HepG2 (cell line): ENCODE measurements around the gene IFT122. TPM values are rescaled to one million over a fixed set of nuclear protein-coding genes. Genes with fewer than 3 reads are reported as not detected.
"Not testable (repeated sequence)": the region's sequence is repeated elsewhere in the genome, so short reads cannot be mapped to it uniquely, and the experiment has no call there.

ENCODE experiments used
- ATAC-seq: fragments of 200-7000 bp; cut with Tn5 transposase; 3 replicates; pipeline ENCODE4 v1.9.1; 2020; ENCODE audit warnings: mild to moderate bottlenecking, moderate library complexity
- BruUV-seq: library from RNA; stranded (reverse); fragments of 400-500 nt; replicated peaks from 2 replicates; lab custom pipeline; 2021; lab: Mats Ljungman, UMichigan
- CTCF ChIA-PET: fragments of 300-600 bp; formaldehyde crosslinking; extraction: SDS; loops from one replicate; lab custom pipeline; 2021; ENCODE audit warnings: low total read pairs, inconsistent platforms, low intra/inter-chr PET ratio; lab: Yijun Ruan, JAX
- POLR2A ChIA-PET: fragments of 350-600 bp; sonication (Branson Sonifier 250); formaldehyde crosslinking; loops from one replicate; lab custom pipeline; 2020; ENCODE audit warnings: antibody characterized with exemption, inconsistent platforms; lab: Yijun Ruan, JAX
- DNase-seq: peaks from one replicate; pipeline ENCODE4 v3.0.0-alpha.2; 2015; ENCODE audit warnings: low spot score
- FAIRE-seq: peaks from 3 replicates; lab custom pipeline; 2011; peaks lifted over from hg19 to GRCh38; lab: Jason Lieb, UNC
- H2AFZ ChIP-seq: one replicate; pipeline ENCODE4 v1.6.1; 2011; ENCODE audit warnings: low read length, inconsistent platforms
- H3K27ac ChIP-seq: fragments of 300-600 bp; 3 replicates; pipeline ENCODE4 v1.8.0; 2011; ENCODE audit warnings: mixed run types, mild to moderate bottlenecking, mixed read lengths, low read length, inconsistent platforms; ENCODE audit not compliant: insufficient read depth; ENCODE audit errors: extremely low read length
- H3K27me3 ChIP-seq, 2 experiments: fragments of 200-600 bp in 1 of 2; 2 replicates in 1 of 2; 3 replicates in 1 of 2; pipeline versions ENCODE4 v1.6.0 to v1.8.0; 2011; ENCODE audit warnings: low read length in 2 of 2, mild to moderate bottlenecking in 2 of 2, moderate library complexity in 2 of 2, inconsistent platforms in 1 of 2; ENCODE audit not compliant: insufficient read depth in 2 of 2, control insufficient read depth in 1 of 2
- H3K36me3 ChIP-seq, 2 experiments: fragments of 200-600 bp in 1 of 2; replicated peaks in 1 of 2; 2 replicates in 1 of 2; 3 replicates in 1 of 2; pipeline versions ENCODE4 v1.5.1 to v1.8.0; 2011; ENCODE audit warnings: low read length in 2 of 2, inconsistent platforms in 1 of 2; ENCODE audit not compliant: insufficient read depth in 2 of 2, control insufficient read depth in 1 of 2
- H3K4me1 ChIP-seq: 2 replicates; pipeline ENCODE4 v1.5.1; 2012; ENCODE audit warnings: low read length, inconsistent platforms; ENCODE audit not compliant: insufficient read depth
- H3K4me2 ChIP-seq: 2 replicates; pipeline ENCODE4 v1.6.0; 2011; ENCODE audit warnings: low read depth, low read length, inconsistent platforms
- H3K4me3 ChIP-seq, 3 experiments: fragments of 200-600 bp in 1 of 3; sonication (generic), shearing (Covaris generic) in 1 of 3; replicated peaks in 1 of 3; 2 replicates each; pipeline ENCODE4 v1.5.1; 2011 to 2016; ENCODE audit warnings: low read length in 3 of 3, inconsistent platforms in 2 of 3, low read depth in 2 of 3, mild to moderate bottlenecking in 2 of 3, control low read depth in 1 of 3, mixed read lengths in 1 of 3; ENCODE audit not compliant: insufficient read depth in 1 of 3
- H3K79me2 ChIP-seq: one replicate; pipeline ENCODE4 v1.6.1; 2011; ENCODE audit warnings: low read length, inconsistent platforms; ENCODE audit not compliant: insufficient read depth
- H3K9ac ChIP-seq: 2 replicates; pipeline ENCODE4 v1.6.0; 2011; ENCODE audit warnings: mild to moderate bottlenecking, low read depth, low read length, inconsistent platforms; ENCODE audit not compliant: insufficient read depth
- H3K9me3 ChIP-seq: 2 replicates; pipeline ENCODE4 v1.5.1; 2012; ENCODE audit warnings: mild to moderate bottlenecking, low read length
- H4K20me1 ChIP-seq: 2 replicates; pipeline ENCODE4 v1.6.0; 2011; ENCODE audit warnings: inconsistent platforms, mild to moderate bottlenecking, low read length, moderate library complexity; ENCODE audit not compliant: insufficient read depth
- ETV5 ChIP-seq: IDR thresholded peaks from 2 replicates; pipeline ENCODE4 v1.6.1; 2018; ENCODE audit warnings: missing biosample characterization, missing genetic modification reagents, inconsistent platforms, borderline replicate concordance
- RFX5 ChIP-seq: IDR thresholded peaks from 2 replicates; pipeline ENCODE4 v1.6.1; 2011; ENCODE audit warnings: low read depth, low read length, improper control_type of control experiment
- TAF15 ChIP-seq: fragments of 200-400 bp; formaldehyde crosslinking; IDR thresholded peaks from one replicate; pipeline ENCODE4 v1.6.1; 2018; ENCODE audit warnings: mild to moderate bottlenecking, low read depth, low read length; ENCODE audit not compliant: poor library complexity, severe bottlenecking
- ZNF318 ChIP-seq: sonication (generic); formaldehyde crosslinking; IDR thresholded peaks from 2 replicates; pipeline ENCODE4 v1.4.0; 2020; ENCODE audit warnings: mild to moderate bottlenecking, missing genetic modification reagents
- WGBS: methylation state at CpG from one replicate; pipeline ENCODE4 v1.1.6; 2017; ENCODE audit warnings: low lambda C conversion rate; 5-methylcytosine and 5-hydroxymethylcytosine counted together
- in situ Hi-C: cut with HindIII; loops from 2 replicates; pipeline ENCODE4 v1.10.0; 2017; ENCODE audit warnings: low pct_unique_long_range_greater_than_20kb; ENCODE audit not compliant: extremely low pct_ligation_motif_present
- intact Hi-C: fragments of 100-400 bp; cut with micrococcal nuclease; formaldehyde crosslinking; loops from one replicate; pipeline ENCODE4 v1.10.0; 2022; ENCODE audit not compliant: unreplicated experiment
- polyA plus RNA-seq, 8 experiments: library from polyadenylated mRNA; depleted of rRNA in 3 of 8; stranded (reverse) in 7 of 8; unstranded in 1 of 8; fragments of >200 nt; fragmentation: Illumina TruSeq in 4 of 8; extraction: Trizol in 4 of 8; gene quantifications; 2 replicates each; pipeline versions ENCODE4 v1.2.1 to v1.2.3, GENCODE V29; 2011 to 2016; ENCODE audit warnings: low read depth in 4 of 8, missing spikeins in 1 of 8, mixed read lengths in 1 of 8; ENCODE audit not compliant: insufficient read depth in 1 of 8
- total RNA-seq, 5 experiments: library from RNA; depleted of rRNA; stranded (reverse); fragments of >200 nt; fragmentation: Illumina TruSeq; extraction: Trizol; gene quantifications; 2 replicates each; pipeline ENCODE4 v1.2.3, GENCODE V29; 2016; ENCODE audit warnings: low read depth in 1 of 5

Gene IFT122
- total and polyA plus RNA-seq, 2 of the 13 experiments (the other 11 are each of a cell fraction or from before 2014, with no cell fraction given), result 10.1 to 10.3 TPM

DNA sequence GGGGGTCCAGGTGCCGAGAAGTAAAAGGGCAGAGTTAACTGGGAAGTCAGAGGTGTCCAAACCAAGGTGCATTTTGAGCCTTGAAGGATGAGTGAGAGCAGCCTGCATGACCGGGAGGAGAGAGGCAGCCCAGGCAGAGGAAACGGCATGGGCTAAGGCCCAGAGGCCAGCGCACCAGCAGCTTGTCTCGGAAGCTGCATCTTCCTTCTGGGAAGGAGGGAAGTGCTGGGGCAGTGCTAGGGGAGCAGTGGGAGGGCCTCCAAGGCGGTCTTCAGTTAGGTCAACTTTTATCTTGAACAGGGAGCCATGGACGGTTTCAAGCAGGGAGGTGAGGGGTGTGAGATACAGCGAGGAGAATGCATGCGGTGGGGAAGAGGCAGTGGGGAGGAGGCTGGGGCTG lies 104.0 kb downstream of the IFT122 start (continued):
- no peak for TF ChIP-seq ZNF318 (CRISPR knock-in tag)
- TF ChIP-seq RFX5, result no peak
- no peak for TF ChIP-seq TAF15
- TF ChIP-seq ETV5 (CRISPR knock-in tag), result no peak

- intact Hi-C loops, H2AFZ ChIP-seq, H3K36me3 ChIP-seq, BruUV-seq, FAIRE-seq, H3K9me3 ChIP-seq, H3K79me2 ChIP-seq, DNase-seq, ATAC-seq, in situ Hi-C loops, H4K20me1 ChIP-seq, POLR2A ChIA-PET, H3K27me3 ChIP-seq, H3K9ac ChIP-seq, H3K4me3 ChIP-seq, H3K4me2 ChIP-seq, H3K27ac ChIP-seq, CTCF ChIA-PET: not testable (repeated sequence)
- H3K4me1 ChIP-seq, result peaks cover 36% of the 10 kb centered on the region
- 73% methylated on average over 3 of the region's 3 CpGs for WGBS
These were observed 105.9 kb downstream of the IFT122 start for GRCh38 chr3:129545951-129546350.
